Amniotic stem cell (primary cell): ENCODE measurements around the gene PODXL.
"Not testable (repeated sequence)": the region's sequence is repeated elsewhere in the genome, so short reads cannot be mapped to it uniquely, and the experiment has no call there.

Experiments used
- DNase-seq: peaks from one replicate; lab custom pipeline; 2025; lab: John Stamatoyannopoulos, UW

PODXL gene

DNA sequence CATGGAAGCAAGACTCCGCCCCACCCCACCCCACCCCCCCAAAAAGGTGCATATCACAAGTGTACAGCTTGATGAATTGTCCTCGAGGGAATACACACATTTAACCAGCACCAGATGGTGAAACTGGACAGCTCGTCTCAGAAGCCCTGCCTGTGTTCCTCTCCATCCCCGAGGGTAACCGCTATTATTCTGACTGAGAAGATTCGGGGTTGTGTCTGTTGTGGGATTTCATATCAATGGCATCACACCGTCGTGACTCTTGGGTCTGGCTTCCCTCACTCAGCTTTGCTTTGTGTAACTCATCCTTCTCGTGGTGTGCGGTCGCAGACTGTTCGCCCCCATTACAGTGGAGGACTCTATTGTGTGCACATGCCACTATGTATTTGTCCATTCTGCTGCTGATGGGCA lies 18.9 kb downstream of the PODXL start:
- DNase-seq = no peak

DNA sequence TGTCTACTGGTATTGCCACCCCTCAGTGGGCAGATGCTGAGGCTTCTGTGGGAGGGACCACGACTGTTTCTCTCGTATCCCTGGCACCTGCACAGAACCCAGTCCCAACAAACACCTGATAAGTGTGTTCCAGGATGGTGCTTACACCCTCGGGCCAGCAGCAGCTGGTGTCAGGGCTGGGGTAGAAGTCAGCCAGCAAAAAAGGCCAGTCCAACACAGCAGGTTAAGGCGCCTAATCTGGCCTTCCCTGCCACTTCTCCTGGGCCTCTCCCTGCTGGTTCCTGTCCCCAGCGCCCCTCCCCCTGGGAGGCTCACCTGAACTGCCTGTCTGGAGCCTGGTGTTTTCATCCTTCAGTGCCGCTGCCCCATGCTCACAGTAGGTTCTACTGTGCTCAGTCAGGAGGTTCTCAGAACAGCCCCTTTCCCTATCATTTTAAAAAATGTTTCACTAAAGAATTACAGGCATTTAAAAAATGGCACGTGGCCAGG lies 20.0 kb downstream of the PODXL start:
- DNase-seq = no peak

DNA sequence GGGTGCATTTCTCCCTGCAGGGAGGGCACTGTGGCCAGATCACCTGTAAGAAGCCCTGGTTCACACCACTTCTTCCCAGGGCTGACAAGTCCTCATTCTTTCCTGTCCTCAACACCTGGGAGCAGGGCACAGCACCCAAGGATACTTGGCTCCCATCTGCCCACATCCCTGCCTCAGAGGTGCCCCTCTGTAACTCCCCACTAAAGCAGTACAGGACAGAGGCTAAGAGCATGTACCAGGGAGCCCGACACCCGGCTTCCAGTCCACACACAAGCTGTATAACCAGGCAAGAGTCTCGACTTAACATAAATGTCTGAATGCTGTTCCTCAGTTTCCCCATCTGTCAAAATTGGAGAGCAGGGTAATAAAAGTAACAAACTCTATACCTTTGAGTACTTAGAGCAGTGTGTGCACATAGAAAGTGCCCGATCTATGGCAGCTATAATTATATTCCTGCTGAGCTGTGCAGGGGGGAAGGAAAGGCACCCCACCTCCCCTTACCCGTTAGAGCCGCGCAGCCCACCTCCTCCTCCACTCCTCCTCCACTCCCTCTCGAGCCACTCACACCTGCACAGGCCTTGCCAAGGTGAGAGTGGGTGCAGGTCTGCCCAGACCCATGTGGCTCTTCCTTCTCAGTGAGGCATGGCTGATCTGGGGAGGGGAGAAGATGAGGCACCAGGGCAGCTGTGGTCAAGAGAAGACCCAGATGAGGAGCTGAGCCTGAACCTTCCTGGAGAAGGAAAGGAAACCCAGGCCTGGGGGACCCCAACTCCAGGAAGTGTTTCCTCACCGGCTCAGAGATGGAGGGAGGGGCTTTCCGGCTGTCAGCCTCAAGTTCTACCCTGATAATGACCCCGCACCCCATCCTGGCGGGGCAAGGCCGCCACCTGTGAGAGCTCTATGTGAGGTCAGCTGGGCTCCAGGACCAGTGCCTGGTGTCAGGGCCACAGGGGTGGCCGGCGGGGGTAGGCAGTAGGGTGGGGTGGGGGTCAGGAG lies 22.6 kb downstream of the PODXL start:
- DNase-seq = no peak

DNA sequence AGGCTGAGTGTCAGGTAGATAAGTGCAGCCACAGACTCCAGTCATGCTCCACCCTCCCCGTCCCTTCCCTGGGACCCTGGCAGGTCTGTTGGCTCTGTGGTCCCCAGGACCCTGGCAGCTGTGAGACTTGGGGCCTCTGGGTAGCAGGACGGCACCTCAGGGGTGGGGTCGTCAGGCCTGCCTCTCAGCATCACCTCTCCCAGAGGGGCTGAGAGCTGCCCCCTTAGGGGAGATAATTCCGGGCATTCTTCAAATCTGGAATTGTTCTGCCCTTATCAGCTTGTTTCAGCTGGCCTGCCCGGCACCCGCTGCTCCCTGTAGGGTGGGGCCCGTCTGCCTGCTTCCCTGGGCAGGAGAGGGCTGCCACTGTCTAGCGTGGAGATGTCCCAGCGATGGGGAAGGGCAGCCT lies 23.3 kb downstream of the PODXL start:
- no peak for DNase-seq

DNA sequence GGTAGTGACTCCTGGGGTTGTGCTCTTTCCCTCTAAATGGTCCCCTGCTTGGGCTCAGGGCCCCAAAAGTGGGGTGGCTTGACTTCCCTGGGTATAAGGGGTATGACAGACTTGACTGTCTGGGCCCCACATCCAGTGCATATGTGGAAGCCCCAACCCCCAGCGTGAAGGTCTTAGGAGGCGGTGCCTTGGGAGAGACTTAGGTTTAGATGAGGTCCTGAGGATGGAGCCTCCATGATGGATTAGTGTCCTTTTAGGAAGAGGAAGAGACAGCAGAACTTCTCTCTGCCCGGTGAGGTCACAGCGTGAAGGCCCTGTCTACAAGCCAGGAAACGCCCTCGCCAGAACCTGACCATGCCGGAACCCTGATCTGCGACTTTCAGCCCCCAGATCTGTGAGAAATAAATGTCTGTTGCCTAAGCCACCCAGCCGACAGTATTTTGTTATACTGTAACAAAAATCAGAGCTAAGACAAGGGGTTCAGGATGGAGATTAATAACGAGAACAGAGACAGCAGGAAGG lies 23.8 kb downstream of the PODXL start:
- no peak for DNase-seq

DNA sequence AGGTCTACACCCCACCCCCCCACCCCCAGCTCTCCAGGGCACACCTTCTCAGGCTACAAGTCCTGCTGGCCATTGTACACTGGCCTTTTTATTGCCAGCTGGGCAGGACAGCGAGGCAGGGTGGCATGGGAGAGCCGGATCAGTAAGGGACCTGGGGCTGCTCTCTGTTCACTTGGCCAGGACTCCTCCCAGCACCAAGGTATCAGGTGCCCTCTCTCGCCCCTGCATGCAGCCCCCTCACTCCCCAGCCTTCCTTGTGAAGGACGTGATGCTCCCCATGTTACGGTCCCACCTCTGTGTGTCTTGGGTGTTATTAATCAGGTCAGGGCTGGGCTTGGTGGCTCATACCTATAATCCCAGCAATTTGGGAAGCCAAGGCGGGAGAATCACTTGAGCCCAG lies 26.3 kb downstream of the PODXL start:
- no peak for DNase-seq

DNA sequence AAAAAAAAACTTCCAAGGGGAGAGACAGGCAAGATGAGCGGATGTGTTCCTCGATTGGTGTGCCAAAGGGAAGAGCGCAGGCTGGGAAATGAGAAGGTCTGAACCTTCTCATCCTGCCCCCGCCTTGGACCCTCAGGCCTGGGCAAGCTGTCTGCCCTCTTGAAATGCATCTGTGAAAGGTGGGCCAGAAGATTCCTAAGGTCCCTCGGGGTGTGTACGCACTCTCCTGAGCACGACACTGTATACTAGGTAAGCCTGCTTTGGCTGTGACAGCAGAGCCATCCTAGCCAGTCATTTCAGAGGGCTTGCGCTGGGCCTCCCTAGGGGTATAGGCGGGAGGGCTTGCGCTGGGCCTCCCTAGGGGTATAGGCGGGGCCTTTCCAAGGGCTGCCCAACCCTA lies 26.8 kb downstream of the PODXL start:
- DNase-seq = no peak

DNA sequence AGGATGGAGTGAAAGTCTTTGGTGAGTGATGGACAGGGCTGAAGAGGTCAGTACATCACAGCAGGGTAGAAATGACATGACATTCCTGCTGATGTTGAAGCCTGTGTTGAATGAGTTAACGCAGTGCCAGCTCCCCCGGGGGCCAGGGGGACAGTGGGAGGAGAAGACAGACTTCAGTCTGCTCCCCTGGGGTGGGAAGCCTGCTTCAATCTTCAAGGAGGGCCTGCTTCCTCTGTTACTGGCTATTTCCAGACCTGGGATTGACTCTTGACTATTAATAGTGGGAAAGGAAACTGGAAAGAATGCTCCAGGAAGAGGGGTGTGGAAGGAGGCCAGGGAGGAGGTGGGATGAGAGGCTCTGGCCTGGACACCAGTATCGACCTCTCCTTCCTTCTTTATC lies 27.2 kb downstream of the PODXL start:
- no peak for DNase-seq

DNA sequence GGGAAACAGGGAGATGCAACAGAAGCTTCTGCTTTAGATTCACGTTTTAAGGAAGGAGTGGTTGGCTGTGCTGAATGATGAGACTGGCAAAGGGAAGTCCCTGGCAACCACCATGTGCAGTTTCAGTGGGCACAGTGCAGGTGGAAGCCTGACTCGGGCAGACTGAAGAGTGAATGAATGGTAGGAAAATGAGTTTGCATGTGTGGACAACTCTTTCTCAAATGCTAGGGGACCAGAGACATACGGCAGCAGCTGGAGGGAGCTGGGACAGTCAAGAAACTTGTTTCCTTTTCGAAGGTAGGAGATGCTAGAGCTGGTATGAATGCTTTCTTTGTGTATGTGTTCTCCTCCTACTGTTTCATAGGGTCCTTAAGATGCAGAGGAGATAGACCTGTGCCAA lies 29.0 kb downstream of the PODXL start:
- DNase-seq = no peak

DNA sequence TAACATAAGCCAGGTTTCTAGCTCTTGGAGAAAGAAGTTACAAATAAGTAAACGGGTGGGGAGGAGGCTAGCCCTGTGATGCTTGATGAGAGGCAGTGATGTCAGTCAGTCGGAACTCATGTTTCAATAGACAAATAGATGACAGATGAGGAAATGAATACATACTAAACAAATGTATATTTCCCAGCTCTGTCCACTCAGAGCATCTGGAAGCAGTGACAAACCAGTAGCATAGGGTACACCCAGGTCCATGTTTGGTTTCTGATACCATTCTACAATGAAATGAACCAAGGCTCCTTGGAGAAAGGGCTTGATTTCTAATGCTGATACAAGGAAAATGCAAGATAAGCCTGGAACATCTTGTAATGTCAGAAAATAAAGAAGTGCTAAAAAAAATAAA lies 30.6 kb downstream of the PODXL start:
- DNase-seq = no peak

DNA sequence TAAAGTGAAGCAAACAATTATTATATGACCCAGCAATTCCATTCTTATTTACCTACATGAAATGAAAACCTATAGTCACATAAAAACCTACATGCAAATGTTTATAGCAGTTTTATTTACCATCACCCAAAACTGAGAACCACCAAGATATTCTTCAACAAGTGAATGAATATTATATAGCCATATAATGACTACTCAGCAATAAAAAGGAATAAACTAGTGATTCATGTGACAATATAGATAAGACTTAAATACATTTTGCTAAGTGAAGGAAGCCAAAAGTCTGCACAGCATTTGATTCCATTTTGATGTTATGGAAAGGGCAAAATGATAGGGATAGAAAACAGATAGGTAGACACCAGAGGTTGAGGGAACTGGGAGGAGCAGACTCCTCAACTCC lies 31.7 kb downstream of the PODXL start:
- no peak for DNase-seq

DNA sequence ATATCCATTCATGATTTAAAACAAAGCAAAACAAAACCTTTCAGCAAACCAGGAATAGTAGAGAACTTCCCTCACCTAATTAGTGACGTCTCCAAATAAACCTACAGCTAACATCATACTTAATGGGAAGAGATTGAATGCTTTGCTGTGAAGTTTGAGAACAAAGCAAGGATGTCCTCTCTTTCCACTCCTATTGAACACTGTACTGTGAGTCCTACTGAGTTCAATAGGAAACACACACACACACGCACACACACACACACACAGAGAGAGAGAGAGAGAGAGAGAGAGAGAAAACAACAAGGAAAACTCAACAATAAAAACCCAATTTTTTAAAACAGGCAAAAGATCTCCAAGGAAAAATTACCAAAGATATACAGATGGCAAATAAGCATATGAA lies 32.3 kb downstream of the PODXL start:
- DNase-seq = no peak

DNA sequence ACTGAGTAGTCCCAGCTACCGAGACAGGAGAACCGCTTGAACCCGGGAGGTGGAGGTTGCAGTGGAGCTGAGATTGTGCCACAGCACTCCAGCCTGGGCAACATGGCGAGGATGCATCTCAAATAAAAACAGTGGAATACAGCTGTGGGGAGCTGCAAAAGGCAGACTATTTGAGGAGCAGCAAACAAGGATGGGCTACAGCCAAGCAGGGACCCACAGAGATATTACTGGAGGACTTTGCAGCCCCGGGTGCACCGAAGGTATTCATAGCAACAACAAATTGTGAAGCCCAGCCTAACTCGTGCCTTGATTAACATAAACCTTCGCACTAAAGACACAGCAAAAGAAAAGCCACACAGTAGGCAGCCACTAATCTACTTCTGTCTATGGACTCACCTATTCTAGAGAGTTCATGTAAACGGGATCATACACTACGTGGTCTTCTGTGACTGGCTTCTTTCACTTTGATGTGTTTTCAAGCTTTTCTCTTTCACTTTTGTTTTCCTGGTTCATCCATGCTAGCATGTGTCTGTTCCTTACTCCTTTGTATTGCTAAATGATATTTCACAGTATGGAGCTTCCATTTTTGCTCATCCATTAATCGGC lies 34.0 kb downstream of the PODXL start:
- no peak for DNase-seq

DNA sequence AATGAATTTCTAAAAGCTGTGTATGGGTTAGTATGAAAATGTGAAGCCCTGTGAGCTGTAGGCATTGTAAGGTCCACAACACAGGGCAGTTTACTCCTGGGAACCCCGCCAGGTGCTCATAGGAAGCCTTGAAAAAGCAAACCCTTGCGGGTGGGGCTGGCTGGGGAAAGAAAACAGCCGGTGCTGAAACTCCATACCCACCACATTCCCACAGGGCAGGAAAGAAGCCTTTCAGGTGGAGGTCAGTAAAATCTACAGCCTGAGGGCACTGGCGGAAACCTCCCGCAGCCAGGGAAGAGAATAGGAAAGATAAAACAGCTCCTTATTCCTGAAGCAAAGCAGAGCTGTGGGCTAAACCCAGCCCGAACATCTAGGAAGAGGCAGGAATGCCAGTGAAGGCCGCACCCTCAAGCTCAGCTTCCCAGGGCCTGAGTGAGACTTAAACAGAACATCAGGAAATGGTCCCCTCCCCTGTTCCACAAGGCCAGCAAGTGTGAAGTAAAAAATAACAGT lies 34.7 kb downstream of the PODXL start:
- no peak for DNase-seq

DNA sequence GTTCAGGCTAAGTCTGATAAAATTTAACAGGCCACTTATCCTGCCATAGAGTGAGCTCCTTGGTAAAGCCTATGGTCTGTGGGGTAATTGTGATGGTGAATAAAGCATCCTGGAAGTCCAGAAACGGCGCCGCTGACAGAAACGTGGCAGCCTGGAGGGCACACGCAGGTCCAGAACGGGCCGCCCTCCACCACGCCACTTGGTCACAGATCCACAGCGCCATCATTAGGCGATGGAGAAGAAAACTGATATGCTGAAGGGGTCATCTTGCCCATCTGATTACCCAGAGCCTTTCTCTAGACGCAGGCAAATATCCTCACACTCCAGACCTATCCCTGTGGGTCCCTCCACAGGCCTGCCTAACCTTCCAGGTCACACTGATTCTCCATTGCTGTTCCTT lies 37.8 kb downstream of the PODXL start:
- DNase-seq = no peak

DNA sequence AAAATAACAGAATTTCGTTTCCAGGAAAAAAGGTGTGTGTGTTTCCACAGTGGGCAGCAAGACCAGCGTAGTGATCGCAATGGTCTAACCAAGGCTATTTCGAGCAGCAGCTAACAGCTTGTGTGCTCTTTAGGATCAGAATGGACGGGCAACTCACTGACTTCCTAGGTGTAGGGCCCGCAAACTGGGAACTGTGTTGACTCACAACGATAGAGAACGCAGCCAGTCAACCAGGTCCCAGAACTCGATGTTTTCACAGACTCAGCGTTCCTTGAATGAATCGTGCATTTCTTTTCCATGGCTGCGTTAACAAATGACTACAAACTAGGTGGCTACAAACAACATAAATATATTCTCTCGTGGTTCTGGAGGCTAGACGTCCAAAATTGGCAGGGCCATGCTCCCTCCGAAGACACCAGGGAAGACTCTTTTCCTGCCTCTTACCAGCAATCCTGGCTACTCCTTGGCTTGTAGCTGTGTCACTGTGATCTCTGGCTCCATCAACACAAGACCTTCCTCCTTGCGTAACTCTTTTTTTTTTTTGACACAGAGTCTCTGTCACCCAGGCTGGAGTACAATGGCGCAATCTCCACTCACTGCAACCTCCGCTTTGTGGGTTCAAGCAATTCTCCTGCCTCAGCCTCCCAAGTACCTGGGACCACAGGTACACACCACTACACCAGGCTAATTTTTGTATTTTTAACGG lies 39.1 kb downstream of the PODXL start:
- no peak for DNase-seq

DNA sequence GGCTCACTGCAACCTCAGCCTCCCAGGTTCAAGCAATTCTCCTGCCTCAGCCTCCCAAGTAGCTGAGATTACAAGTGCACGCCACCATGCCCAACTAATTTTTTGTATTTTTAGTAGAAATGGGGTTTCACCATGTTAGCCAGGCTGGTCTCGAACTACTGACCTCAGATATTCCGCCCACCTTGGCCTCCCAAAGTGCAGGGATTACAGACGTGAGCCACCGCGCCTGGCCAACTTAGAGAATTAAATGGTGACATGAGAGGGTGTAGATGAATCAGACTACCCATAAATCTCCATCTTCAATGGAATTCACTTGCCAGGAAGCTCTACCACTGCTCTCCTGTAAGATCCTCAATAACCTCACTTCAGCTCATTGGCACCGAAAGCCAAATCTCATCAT lies 41.0 kb downstream of the PODXL start:
- DNase-seq = not testable (repeated sequence)

DNA sequence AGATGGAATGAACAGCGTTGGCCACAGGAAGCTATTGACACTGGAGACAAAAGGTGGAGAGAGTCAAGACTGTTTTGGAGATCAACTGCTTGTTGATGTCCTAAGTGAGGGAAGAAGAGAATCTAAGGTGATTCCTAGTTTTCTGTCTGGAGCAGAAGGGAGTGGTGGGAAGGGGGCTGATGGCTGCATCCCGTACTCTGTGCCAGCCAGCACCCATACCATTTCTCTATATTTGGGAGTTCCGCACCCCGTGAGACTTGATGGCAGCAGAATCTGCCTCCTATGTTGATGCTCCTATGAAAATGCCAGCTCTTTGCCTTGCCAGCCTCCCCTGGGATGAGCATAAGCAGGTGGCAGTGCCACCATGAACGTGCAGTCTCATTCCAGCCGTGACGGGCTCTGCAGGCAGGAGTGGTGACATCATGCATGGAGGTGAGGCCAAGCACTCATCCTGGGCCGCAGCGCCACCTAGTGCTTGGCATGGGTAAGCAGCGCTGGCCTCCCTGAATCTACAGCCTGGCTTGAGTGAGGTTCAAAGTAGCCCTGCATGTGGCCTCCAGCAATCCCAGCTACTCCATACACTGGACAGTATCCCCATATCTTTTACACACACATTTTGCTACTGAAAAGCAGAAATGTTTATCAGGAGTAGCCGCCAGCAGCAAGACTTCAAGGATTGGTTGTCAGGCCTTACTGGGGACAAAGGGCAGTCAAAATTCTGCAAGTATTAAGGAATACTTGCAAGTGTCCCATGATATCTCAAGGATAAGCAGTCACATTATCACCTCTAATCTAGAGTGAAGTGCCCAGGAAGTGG lies 43.0 kb downstream of the PODXL start:
- peak; percentile 71 for DNase-seq

DNA sequence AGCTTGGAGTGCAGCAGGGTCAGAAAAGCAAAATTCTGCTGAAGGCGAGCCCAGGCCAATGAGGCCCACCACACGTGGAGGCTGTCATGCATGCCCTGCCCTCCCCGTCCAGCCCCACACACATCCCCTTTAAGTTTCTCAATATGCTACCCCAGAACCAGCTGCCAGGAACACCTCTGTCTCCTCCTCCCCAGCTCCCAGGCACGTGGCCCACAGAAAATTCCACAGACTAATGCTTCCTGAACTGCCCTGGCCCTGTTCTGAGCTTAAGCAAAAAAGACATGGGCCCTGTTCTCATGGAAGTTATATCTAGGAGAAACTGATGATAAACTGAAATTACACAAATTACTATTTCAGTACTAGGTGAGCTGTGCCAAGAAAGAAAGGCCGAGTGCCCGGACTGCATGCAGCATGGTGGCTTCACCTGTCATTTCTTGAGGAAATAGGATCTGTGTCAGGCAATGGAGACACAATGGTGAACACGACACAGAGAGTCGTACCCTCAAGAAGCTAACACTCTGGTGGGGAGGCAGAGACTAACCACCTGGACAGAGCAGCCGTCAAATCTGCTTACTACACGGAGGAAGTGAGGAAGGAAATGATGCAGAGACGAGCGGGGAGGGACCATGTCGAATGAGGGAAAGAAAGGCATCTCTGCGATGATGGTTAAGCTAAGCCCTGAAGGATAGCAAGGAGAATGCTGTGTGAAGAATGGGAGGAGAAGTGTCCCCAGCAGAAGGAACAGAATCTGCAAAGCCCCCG lies 44.5 kb downstream of the PODXL start:
- DNase-seq = no peak

DNA sequence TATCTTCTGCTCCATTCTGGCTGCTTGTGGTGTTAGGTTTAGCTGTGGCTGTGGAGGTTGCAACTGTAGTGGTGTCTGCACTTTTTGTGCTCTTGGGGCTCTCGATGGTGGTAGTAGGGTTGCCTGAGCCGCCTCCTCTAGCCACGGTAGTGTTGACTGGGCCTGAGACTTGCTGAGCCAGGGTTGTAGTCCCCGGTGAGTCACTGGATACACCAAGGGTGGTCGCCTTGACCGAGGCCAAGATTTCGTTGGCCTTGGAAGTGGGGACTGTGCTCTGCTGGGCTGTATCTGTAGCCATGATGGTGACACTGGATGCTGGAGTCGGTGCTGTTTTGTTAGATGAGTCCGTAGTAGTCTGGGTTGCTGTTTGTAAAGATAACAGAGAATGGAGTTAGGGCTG lies 45.4 kb downstream of the PODXL start:
- DNase-seq = no peak

DNA sequence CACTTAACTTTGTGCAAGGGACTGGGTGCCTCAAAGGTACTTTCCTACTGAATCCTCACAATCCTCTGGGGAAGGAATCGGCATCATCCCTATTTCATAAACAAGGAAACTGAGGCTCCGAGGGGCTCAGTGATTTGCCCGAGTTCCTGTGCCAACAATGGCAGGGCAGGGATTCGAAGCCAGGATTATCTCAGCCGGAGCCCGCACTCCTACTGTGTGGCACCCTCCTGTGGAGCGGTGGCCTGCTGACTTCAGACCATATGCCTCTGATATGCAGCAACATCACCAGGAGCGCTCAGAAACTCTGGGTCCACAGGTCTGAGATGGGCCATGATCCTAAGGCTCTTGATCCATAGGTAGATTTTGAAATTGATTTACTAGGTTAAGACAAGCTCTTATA lies 46.6 kb downstream of the PODXL start:
- DNase-seq = no peak
